Measurements from ENCODE around the gene ALG3. TPM values are rescaled to one million over a fixed set of nuclear protein-coding genes. Genes with fewer than 3 reads are reported as not detected.

Gene ALG3
- total RNA-seq, 8 experiments from 2014 or later: 19.9 to 65.3 (median 42.0) TPM

DNA sequence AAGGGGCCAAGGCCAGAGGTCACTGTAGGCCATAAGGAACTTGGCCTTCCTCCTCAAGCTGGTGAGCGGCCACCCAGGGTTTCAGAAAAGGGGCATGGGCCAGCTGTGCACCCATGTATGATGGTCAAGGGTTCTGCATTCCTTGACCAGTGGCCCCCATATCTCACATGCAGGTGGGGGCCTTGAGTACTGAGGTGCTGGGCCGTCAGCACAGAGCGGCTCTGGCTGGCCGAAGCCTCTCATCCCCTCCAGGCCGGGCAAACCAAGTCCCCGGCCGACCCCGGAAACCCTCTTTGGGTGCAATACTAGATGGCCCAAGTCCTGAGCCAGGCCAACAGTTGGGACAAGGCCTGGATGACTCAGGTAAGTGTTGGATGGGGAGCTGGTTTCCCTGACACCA lies 9.5 kb downstream of the ALG3 start:
- Histone ChIP-seq H3K27ac (no peak overlapping the region), H3K4me3 (no peak overlapping the region), H3K4me1 (replicated peaks in 1 of 2) (no peaks in the 10 kb centered on the region)
- in situ Hi-C loops (cut with MboI; ENCODE audit: low pct_unique_long_range_greater_than_20kb in 2 of 9, low sequenced_read_pairs in 9 of 9, unreplicated experiment in 9 of 9): no loop called here
- no peak for ATAC-seq (replicated peaks in 6 of 8)
- WGBS, 10 experiments: 71 to 93% (median 92%) methylated on average over 2 to 3 of the region's 8 CpGs; no CpG with 5 or more reads in 7 of the 10 experiments

DNA sequence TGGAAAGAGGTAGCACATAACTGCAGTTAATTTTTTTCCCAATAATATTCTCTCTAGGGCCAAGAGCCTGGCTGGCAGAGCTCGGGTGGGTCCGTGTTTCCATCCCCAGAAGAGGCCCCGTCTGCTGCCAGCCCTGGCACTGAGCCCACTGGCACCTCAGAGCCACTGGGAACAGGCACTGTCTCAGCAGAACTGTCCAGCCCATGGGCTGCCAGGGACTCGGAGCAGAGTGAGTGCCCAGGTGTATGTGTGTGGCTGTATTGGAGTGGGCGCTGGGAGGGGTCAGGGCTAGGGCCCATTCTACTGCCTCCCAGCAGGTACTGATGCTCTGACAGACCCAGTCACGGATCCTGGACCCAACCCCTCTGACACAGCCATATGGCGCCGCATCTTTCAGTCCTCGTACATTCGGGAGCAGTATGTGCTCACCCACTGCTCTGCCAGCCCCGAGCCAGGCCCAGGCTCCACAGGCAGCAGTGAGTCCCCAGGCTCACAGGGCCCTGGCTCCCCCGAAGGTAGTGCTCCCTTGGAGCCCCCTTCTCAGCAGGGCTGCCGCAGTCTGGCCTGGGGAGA lies 10.4 kb downstream of the ALG3 start:
- H3K4me1 ChIP-seq (replicated peaks in 1 of 2): no peaks in the 10 kb centered on the region
- H3K4me3 ChIP-seq: no peak overlapping the region
- ATAC-seq (replicated peaks in 6 of 8): no peak
- H3K27ac ChIP-seq: no peak overlapping the region
- 0 to 49% (median 25%) methylated on average over 2 to 6 of the region's 13 CpGs; no CpG with 5 or more reads in 5 of the 10 experiments for WGBS, 10 experiments
- in situ Hi-C loops (cut with MboI; ENCODE audit: low pct_unique_long_range_greater_than_20kb in 2 of 9, low sequenced_read_pairs in 9 of 9, unreplicated experiment in 9 of 9): no loop called here

DNA sequence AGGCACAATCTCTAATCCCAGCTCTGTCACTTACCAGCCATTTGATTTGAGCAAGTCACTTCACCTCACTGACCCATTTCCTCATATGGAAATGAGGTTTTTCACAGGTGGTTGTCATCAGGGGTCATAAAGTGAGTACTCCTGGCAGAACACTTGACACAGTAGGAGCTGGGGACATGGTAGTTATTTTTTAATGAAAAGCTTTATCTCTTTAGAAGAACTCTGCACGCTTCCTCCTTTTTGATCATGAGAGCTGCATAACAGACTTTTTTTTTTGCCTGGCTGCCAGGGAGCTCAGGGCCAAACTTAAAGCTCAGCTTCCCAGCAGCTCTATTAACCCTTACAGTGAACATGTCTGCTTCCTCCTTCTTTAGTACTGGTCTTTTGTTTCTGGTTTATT lies 11.0 kb downstream of the ALG3 start:
- Histone ChIP-seq H3K27ac (no peak overlapping the region), H3K4me3 (no peak overlapping the region), H3K4me1 (replicated peaks in 1 of 2) (no peaks in the 10 kb centered on the region)
- in situ Hi-C loops (cut with MboI; ENCODE audit: low pct_unique_long_range_greater_than_20kb in 2 of 9, low sequenced_read_pairs in 9 of 9, unreplicated experiment in 9 of 9): no loop called here
- ATAC-seq (replicated peaks in 6 of 8): no peak
- 0 to 44% (median 17%) methylated on average over 1 of the region's 1 CpG; no CpG with 5 or more reads in 4 of the 10 experiments for WGBS, 10 experiments

DNA sequence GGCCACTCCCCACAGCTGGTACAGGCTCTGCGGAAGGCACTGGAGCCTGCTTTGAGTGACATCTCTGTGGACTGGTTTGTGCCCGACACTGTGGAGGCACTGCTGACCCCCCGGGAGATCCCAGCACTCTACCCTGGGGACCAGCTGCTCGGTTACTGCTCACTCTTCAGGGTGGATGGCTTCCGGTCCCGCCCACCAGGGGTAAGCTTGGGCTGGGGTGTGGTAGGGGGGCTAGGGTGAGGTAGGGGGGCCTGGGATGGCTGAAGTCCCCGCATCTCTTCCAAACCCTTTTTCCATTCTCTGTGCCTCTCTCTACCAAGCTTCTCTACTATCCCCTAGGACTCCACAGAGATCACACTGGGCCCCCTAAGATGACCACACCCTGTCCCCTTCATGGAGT lies 11.6 kb downstream of the ALG3 start:
- WGBS, 10 experiments: 60 to 62% methylated on average over 1 to 5 of the region's 7 CpGs; no CpG with 5 or more reads in 8 of the 10 experiments
- no peaks in the 10 kb centered on the region for H3K4me1 ChIP-seq (replicated peaks in 1 of 2)
- in situ Hi-C loops (cut with MboI; ENCODE audit: low pct_unique_long_range_greater_than_20kb in 2 of 9, low sequenced_read_pairs in 9 of 9, unreplicated experiment in 9 of 9): no loop called here
- no peak for ATAC-seq (replicated peaks in 6 of 8)
- no peak overlapping the region for H3K27ac ChIP-seq
- H3K4me3 ChIP-seq: no peak overlapping the region

DNA sequence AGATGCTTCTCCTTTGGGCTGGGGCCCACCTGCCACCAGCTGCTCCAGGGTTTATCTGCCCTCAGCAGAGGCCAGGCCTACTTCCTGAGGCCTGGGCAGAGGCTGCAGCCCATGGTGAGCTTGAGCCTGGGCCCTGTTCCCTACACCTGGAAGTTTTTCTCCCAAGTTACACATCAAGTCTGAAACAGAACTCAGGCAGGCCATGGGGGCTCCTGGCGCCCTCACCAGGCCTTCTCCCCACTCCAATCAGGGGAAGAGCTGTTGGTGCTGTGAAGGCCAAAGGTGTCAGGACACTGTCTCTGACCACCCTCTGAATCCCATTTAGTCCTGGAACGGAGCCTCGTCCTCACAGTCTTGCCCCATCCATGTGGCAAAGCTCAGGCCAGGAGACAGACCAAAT lies 12.1 kb downstream of the ALG3 start:
- WGBS, 10 experiments: 25 to 40% methylated on average over 1 to 3 of the region's 3 CpGs; no CpG with 5 or more reads in 8 of the 10 experiments
- Histone ChIP-seq H3K4me3 (no peak overlapping the region), H3K4me1 (replicated peaks in 1 of 2) (no peaks in the 10 kb centered on the region), H3K27ac (no peak overlapping the region)
- ATAC-seq (replicated peaks in 6 of 8): no peak
- in situ Hi-C loops (cut with MboI; ENCODE audit: low pct_unique_long_range_greater_than_20kb in 2 of 9, low sequenced_read_pairs in 9 of 9, unreplicated experiment in 9 of 9): no loop called here

DNA sequence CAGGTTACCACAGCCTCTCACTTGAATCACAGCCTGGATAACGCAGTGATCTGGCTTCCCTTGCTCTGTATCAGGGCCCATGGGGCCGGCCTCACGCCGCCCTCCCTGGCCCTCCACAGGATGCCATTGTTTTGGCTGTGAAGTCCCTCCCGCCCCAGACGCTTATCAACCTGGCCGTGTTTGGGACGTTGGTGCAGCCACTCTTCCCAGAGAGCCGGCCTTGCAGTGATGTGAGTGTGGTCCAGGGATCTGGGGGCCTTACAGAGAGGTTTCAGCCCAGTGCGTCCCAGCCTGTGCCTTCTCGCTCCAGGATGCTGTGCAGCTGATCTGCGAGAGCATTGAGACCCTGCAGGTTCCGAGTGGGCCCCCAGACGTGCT lies 12.7 kb downstream of the ALG3 start:
- H3K27ac ChIP-seq: no peak overlapping the region
- H3K4me1 ChIP-seq (replicated peaks in 1 of 2): no peaks in the 10 kb centered on the region
- ATAC-seq (replicated peaks in 6 of 8): no peak
- 40 to 46% methylated on average over 2 to 8 of the region's 14 CpGs; no CpG with 5 or more reads in 8 of the 10 experiments for WGBS, 10 experiments
- no peak overlapping the region for H3K4me3 ChIP-seq
- in situ Hi-C loops (cut with MboI; ENCODE audit: low pct_unique_long_range_greater_than_20kb in 2 of 9, low sequenced_read_pairs in 9 of 9, unreplicated experiment in 9 of 9): no loop called here

DNA sequence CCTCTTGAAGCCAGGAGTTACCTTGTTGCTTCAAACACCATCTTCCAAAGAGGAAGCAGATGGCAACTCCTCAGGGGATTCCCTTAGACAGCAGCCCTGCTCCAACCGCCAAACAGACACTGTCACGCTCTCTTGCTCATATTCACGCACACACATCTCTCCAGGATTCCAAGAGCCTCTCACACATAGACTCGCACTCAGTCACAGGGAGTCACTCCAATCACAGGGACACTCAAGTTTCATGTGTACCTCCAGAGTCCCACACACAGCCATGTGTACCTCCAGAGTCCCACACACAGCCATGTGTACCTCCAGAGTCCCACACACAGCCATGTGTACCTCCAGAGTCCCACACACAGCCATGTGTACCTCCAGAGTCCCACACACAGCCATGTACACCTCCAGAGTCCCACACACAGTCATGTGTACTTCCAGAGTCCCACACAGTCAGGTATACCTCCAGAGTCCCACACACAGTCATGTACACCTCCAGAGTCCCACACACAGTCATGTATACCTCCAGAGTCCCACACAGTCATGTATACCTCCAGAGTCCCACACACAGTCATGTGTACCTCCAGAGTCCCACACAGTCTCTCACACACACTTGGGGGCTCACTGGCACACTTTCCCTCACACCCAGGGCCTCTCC lies 13.3 kb downstream of the ALG3 start:
- no CpG with 5 or more reads among the region's 4 CpGs for WGBS, 10 experiments
- Histone ChIP-seq H3K4me3 (no peak overlapping the region), H3K4me1 (replicated peaks in 1 of 2) (no peaks in the 10 kb centered on the region), H3K27ac (no peak overlapping the region)
- ATAC-seq (replicated peaks in 6 of 8): no peak
- in situ Hi-C loops (cut with MboI; ENCODE audit: low pct_unique_long_range_greater_than_20kb in 2 of 9, low sequenced_read_pairs in 9 of 9, unreplicated experiment in 9 of 9): no loop called here

DNA sequence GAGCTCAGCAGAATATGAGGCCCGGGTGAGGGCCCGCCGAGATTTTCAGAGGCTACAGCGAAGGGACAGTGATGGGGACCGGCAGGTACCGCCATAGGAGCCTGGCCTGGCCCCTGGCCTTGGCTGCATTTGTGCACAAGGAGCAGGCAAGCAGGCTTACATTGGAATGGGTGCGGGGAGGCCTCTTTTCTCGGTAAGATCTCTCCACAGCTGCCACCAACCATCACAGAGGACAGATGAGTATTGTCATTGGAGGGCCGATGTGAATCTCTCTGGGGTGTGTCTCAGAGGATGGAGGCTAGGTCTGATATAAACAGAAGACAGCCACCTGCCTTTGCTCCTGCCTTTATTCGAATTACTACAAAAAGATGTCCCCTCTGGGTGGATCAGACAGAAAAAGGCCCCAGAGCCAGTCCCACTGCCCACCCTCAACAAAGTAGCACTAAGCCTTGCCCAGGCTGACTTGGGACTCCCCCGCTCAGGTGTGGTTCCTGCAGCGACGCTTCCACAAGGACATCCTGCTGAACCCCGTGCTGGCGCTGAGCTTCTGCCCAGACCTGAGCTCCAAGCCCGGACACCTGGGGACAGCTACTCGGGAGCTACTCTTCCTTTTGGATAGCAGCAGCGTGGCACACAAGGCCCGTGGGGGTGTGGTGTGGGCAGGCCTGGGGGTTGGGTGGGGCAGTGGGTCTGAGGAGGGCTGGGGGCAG lies 13.9 kb downstream of the ALG3 start:
- Histone ChIP-seq H3K4me3 (no peak overlapping the region), H3K4me1 (replicated peaks in 1 of 2) (no peaks in the 10 kb centered on the region), H3K27ac (no peak overlapping the region)
- ATAC-seq (replicated peaks in 6 of 8): no peak
- in situ Hi-C loops (cut with MboI; ENCODE audit: low pct_unique_long_range_greater_than_20kb in 2 of 9, low sequenced_read_pairs in 9 of 9, unreplicated experiment in 9 of 9): no loop called here
- WGBS, 10 experiments: 50 to 92% (median 70%) methylated on average over 1 to 8 of the region's 19 CpGs; no CpG with 5 or more reads in 5 of the 10 experiments

DNA sequence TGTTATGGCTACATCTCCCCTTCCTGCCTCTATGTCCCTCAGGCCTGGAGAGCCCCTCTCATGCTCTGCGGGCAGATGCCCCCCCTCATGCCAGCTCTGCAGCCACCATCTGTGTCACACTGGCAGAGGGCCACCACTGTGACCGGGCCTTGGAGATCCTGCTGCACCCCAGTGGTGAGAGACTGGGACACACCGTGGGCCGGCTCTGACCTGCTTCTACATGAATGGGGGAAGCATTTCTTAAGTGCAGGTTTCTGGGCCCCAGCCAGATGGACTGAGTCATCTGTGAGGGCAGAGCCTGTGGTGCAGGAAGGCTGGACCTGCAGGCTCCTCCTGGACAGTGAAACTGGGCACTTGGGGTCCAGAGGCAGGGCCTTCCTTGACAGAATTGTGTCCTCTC lies 14.5 kb downstream of the ALG3 start:
- H3K4me3 ChIP-seq: no peak overlapping the region
- peak in 7 of 8 experiments; percentile 5 to 86 (median 50) for ATAC-seq (replicated peaks in 6 of 8)
- no peaks in the 10 kb centered on the region for H3K4me1 ChIP-seq (replicated peaks in 1 of 2)
- WGBS, 10 experiments: 13 to 100% (median 60%) methylated on average over 1 to 3 of the region's 4 CpGs; no CpG with 5 or more reads in 7 of the 10 experiments
- no peak overlapping the region for H3K27ac ChIP-seq
- in situ Hi-C loops (cut with MboI; ENCODE audit: low pct_unique_long_range_greater_than_20kb in 2 of 9, low sequenced_read_pairs in 9 of 9, unreplicated experiment in 9 of 9): no loop called here

DNA sequence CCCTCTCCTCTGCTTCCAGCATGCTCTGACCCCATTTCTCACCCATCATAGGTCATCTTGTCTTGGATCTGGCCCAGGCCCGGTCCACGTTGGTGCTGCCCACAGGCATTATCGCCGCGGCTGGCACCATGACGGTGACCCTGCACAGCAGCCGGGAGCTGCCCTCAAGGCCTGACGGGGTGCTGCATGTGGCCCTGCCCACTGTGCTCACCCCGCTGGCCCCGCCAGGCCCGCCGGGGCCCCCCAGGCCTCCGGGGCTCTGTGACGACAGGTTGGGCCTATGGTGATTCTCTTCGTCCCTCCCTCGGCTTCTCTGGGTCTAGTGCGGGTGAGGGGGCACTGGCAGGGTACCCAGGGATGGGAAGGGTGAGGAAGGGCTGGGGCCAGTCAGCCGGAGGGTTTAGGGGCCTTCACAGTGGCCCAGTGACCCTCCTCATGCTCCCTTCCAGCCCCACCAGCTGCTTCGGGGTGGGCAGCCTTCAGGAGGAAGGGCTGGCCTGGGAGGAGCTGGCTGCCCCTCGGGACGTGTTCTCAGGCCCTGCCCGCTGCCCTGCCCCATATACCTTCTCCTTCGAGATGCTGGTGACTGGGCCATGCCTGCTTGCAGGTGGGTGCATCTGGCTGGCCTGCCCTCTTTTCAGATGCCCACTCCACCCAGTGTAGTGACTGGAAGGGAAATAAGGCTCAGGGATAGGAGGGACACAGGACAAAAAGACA lies 15.5 kb downstream of the ALG3 start:
- no peaks in the 10 kb centered on the region for H3K4me1 ChIP-seq (replicated peaks in 1 of 2)
- H3K4me3 ChIP-seq: no peak overlapping the region
- H3K27ac ChIP-seq: no peak overlapping the region
- 60 to 84% (median 80%) methylated on average over 1 to 9 of the region's 23 CpGs; no CpG with 5 or more reads in 6 of the 10 experiments for WGBS, 10 experiments
- ATAC-seq (replicated peaks in 6 of 8): no peak
- in situ Hi-C loops (cut with MboI; ENCODE audit: low pct_unique_long_range_greater_than_20kb in 2 of 9, low sequenced_read_pairs in 9 of 9, unreplicated experiment in 9 of 9): no loop called here

DNA sequence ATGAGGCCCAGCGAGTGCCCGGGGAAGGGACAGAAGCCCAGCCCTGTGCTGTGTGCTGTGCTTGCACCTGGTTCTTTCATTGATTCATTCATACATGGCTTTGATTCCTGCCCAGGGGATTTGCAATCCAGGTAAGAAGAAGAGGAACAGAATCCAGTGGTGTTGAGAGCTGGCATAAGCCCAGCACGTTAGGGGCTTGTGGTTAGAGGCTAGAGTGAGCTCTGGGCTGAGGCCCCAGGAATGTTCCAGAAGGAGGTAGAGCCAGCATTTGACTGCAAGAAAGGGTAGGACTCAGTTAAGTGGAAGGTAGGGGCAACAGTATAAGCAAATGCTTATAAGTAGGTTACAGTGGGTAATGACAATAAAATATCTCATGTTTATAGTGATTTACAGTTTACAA lies 17.1 kb downstream of the ALG3 start:
- H3K27ac ChIP-seq: no peak overlapping the region
- in situ Hi-C loops (cut with MboI; ENCODE audit: low pct_unique_long_range_greater_than_20kb in 2 of 9, low sequenced_read_pairs in 9 of 9, unreplicated experiment in 9 of 9): no loop called here
- 0 to 80% (median 57%) methylated on average over 1 to 3 of the region's 3 CpGs; no CpG with 5 or more reads in 5 of the 10 experiments for WGBS, 10 experiments
- H3K4me3 ChIP-seq: no peak overlapping the region
- no peak for ATAC-seq (replicated peaks in 6 of 8)
- H3K4me1 ChIP-seq (replicated peaks in 1 of 2): no peaks in the 10 kb centered on the region

DNA sequence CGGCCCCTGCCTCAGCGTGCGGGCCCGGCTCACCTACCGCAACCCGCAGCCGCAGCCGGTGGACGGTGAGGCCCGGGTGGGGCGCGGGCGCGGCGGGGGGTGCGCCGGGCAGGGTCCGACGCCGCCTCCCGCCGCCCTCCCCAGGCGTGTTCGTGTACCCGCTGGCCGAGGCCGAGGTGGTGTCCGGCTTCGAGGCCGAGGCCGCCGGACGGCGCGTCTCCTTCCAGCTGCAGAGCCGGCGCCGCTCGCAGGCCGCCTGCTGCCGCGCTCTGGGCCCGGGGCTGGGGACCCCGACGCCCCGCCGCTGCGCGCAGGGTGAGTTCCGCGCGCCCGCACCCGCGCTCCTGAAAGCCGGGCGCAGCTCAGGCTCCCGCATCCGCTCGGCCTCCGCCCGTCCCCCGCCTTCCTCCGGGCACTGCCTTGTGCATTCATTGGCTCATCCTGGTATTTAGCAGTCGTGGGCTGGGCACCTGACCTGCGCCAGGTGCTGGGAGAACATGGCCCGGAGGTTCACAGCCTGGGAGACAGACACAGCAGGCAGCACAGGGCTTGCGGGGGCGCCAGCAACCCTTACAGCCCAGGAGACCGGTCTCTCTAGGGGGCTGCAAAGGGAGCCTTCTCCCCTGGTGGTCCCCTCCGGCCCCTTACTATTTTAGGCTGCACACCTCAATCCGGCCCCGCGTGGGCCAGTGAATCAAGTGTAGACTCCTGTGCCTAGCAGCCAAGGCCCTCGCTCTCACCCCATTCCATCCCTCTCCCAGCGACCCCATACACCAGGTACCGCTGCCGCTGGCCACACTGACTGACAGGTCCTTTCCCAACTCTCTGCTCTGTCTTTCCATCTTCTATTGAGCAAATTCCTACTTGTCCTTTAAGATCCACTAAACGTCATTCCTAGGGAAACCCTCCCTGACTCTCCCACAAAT lies 17.9 kb downstream of the ALG3 start:
- no peak overlapping the region for H3K27ac ChIP-seq
- H3K4me1 ChIP-seq (replicated peaks in 1 of 2): no peaks in the 10 kb centered on the region
- 0 to 62% (median 11%) methylated on average over 1 to 19 of the region's 79 CpGs; no CpG with 5 or more reads in 3 of the 10 experiments for WGBS, 10 experiments
- H3K4me3 ChIP-seq: peak overlapping the region; percentile 32 to 45 (median 40)
- ATAC-seq (replicated peaks in 6 of 8): no peak
- in situ Hi-C loops (cut with MboI; ENCODE audit: low pct_unique_long_range_greater_than_20kb in 2 of 9, low sequenced_read_pairs in 9 of 9, unreplicated experiment in 9 of 9): no loop called here
